ENCODE measurements around the gene CACNA1C.

The CACNA1C gene

GRCh38 chr12:2322554-2323120 is 269.9 kb downstream of the CACNA1C start:
- no peak for TF ChIP-seq CTCF (IDR thresholded peaks at IDR 0.05; ENCODE audit: low read depth, low read length, missing control alignments)
- Histone ChIP-seq H3K36me3 (replicated peaks) (no peaks in the 10 kb centered on the region), H3K4me3 (ENCODE audit: low read depth, low read length) (no peak overlapping the region), H3K27ac (no peak overlapping the region), H3K27me3 (replicated peaks) (no peaks in the 10 kb centered on the region)
- no peak for DNase-seq
- in situ Hi-C loops (cut with HindIII; ENCODE audit: low pct_ligation_motif_present, low sequenced_read_pairs), result no loop called here

GRCh38 chr12:2323532-2324255 is 270.9 kb downstream of the CACNA1C start:
- no peaks in the 10 kb centered on the region for H3K27me3 ChIP-seq (replicated peaks)
- no peak for DNase-seq
- no peak for TF ChIP-seq CTCF (IDR thresholded peaks at IDR 0.05; ENCODE audit: low read depth, low read length, missing control alignments)
- in situ Hi-C loops (cut with HindIII; ENCODE audit: low pct_ligation_motif_present, low sequenced_read_pairs), result no loop called here
- no peak overlapping the region for H3K27ac ChIP-seq
- H3K4me3 ChIP-seq (ENCODE audit: low read depth, low read length), result no peak overlapping the region
- H3K36me3 ChIP-seq (replicated peaks), result no peaks in the 10 kb centered on the region

- Histone ChIP-seq H3K4me3 (ENCODE audit: low read depth, low read length) (no peak overlapping the region), H3K27me3 (replicated peaks) (no peaks in the 10 kb centered on the region), H3K36me3 (replicated peaks) (no peaks in the 10 kb centered on the region), H3K27ac (no peak overlapping the region)
- in situ Hi-C loops (cut with HindIII; ENCODE audit: low pct_ligation_motif_present, low sequenced_read_pairs), result no loop called here
- TF ChIP-seq CTCF (IDR thresholded peaks at IDR 0.05; ENCODE audit: low read depth, low read length, missing control alignments), result no peak
- no peak for DNase-seq
These were observed 271.6 kb downstream of the CACNA1C start for GRCh38 chr12:2324387-2324786.

- H3K4me3 ChIP-seq (ENCODE audit: low read depth, low read length), result no peak overlapping the region
- TF ChIP-seq CTCF (IDR thresholded peaks at IDR 0.05; ENCODE audit: low read depth, low read length, missing control alignments), result no peak
- in situ Hi-C loops (cut with HindIII; ENCODE audit: low pct_ligation_motif_present, low sequenced_read_pairs), result no loop called here
- no peak overlapping the region for H3K27ac ChIP-seq
- H3K27me3 ChIP-seq (replicated peaks), result no peaks in the 10 kb centered on the region
- no peak for DNase-seq
- H3K36me3 ChIP-seq (replicated peaks), result no peaks in the 10 kb centered on the region
These were observed 272.7 kb downstream of the CACNA1C start for GRCh38 chr12:2325519-2325918.

GRCh38 chr12:2326470-2326869 is 273.7 kb downstream of the CACNA1C start:
- no peaks in the 10 kb centered on the region for H3K27me3 ChIP-seq (replicated peaks)
- H3K4me3 ChIP-seq (ENCODE audit: low read depth, low read length), result no peak overlapping the region
- no peak for DNase-seq
- no peak overlapping the region for H3K27ac ChIP-seq
- no peaks in the 10 kb centered on the region for H3K36me3 ChIP-seq (replicated peaks)
- no peak for TF ChIP-seq CTCF (IDR thresholded peaks at IDR 0.05; ENCODE audit: low read depth, low read length, missing control alignments)
- in situ Hi-C loops (cut with HindIII; ENCODE audit: low pct_ligation_motif_present, low sequenced_read_pairs), result no loop called here

- Histone ChIP-seq H3K36me3 (replicated peaks) (no peaks in the 10 kb centered on the region), H3K4me3 (ENCODE audit: low read depth, low read length) (no peak overlapping the region), H3K27ac (no peak overlapping the region), H3K27me3 (replicated peaks) (no peaks in the 10 kb centered on the region)
- TF ChIP-seq CTCF (IDR thresholded peaks at IDR 0.05; ENCODE audit: low read depth, low read length, missing control alignments), result no peak
- in situ Hi-C loops (cut with HindIII; ENCODE audit: low pct_ligation_motif_present, low sequenced_read_pairs), result no loop called here
- no peak for DNase-seq
These were observed 275.9 kb downstream of the CACNA1C start for GRCh38 chr12:2328661-2329060.

Data from brain microvascular endothelial cell (primary cell).